GM23338 (cell line): ENCODE data around the gene TLE2. TPM values are rescaled to one million over a fixed set of nuclear protein-coding genes. Genes with fewer than 3 reads are reported as not detected.

ENCODE experiments used
- ATAC-seq: fragments of 200-7000 bp; cut with Tn5 transposase; 3 replicates; pipeline ENCODE4 v1.9.1; 2020
- DNase-seq: peaks from one replicate; pipeline ENCODE4 v3.0.0-alpha.2; 2015; ENCODE audit warnings: low spot score
- H2AFZ ChIP-seq: fragments of 200-600 bp; sonication (generic); 2 replicates; pipeline ENCODE4 v1.8.0; 2016; ENCODE audit warnings: antibody characterized with exemption, mild to moderate bottlenecking, moderate library complexity
- H3F3A ChIP-seq: fragments of 200-600 bp; sonication (generic); replicated peaks from 2 replicates; pipeline ENCODE4 v1.8.0; 2017; ENCODE audit warnings: antibody characterized with exemption, mixed run types, low read depth
- H3K27ac ChIP-seq: fragments of 200-600 bp; sonication (generic); 2 replicates; pipeline ENCODE4 v1.6.1; 2016; ENCODE audit warnings: low read depth
- H3K27me3 ChIP-seq: fragments of 200-600 bp; sonication (generic); 2 replicates; pipeline ENCODE4 v1.8.0; 2016; ENCODE audit warnings: mild to moderate bottlenecking, mixed run types, moderate library complexity; ENCODE audit not compliant: insufficient read depth
- H3K36me3 ChIP-seq: fragments of 200-600 bp; sonication (generic); 2 replicates; pipeline ENCODE4 v1.8.0; 2016; ENCODE audit warnings: mild to moderate bottlenecking; ENCODE audit not compliant: insufficient read depth
- H3K4me1 ChIP-seq: fragments of 200-600 bp; sonication (generic); 2 replicates; pipeline ENCODE4 v1.8.0; 2016; ENCODE audit warnings: mild to moderate bottlenecking, moderate library complexity; ENCODE audit not compliant: insufficient read depth
- H3K4me2 ChIP-seq: fragments of 200-600 bp; sonication (generic); 2 replicates; pipeline ENCODE4 v1.7.1; 2017; ENCODE audit warnings: mixed run types
- H3K4me3 ChIP-seq: fragments of 200-600 bp; sonication (generic); 2 replicates; pipeline ENCODE4 v1.6.1; 2016; ENCODE audit warnings: mixed run types
- H3K79me2 ChIP-seq: fragments of 200-600 bp; sonication (generic); replicated peaks from 2 replicates; pipeline ENCODE4 v1.8.0; 2017; ENCODE audit warnings: mild to moderate bottlenecking; ENCODE audit not compliant: insufficient read depth
- H3K9me2 ChIP-seq: fragments of 200-600 bp; sonication (generic); 2 replicates; pipeline ENCODE4 v1.8.0; 2017; ENCODE audit not compliant: insufficient read depth
- H4K20me1 ChIP-seq: fragments of 200-600 bp; sonication (generic); replicated peaks from 2 replicates; pipeline ENCODE4 v1.8.0; 2017; ENCODE audit warnings: mild to moderate bottlenecking; ENCODE audit not compliant: insufficient read depth
- H3K27ac Mint-ChIP-seq: 2 replicates; pipeline ENCODE4 v1.8.0; 2020; ENCODE audit warnings: inconsistent platforms, mild to moderate bottlenecking, moderate library complexity, mixed read lengths
- H3K27me3 Mint-ChIP-seq: 3 replicates; pipeline ENCODE4 v1.8.0; 2022; ENCODE audit warnings: low read depth, mild to moderate bottlenecking, moderate library complexity, mixed read lengths, inconsistent platforms; ENCODE audit not compliant: insufficient read depth, poor library complexity
- H3K36me3 Mint-ChIP-seq: 3 replicates; pipeline ENCODE4 v1.8.0; 2021; ENCODE audit warnings: low read depth, mild to moderate bottlenecking, inconsistent platforms, moderate library complexity, mixed read lengths
- H3K4me1 Mint-ChIP-seq: 3 replicates; pipeline ENCODE4 v1.8.0; 2020; ENCODE audit warnings: mild to moderate bottlenecking, inconsistent platforms, mixed read lengths
- H3K4me3 Mint-ChIP-seq: 3 replicates; pipeline ENCODE4 v1.8.0; 2021; ENCODE audit warnings: moderate library complexity, mild to moderate bottlenecking, inconsistent platforms, mixed read lengths
- H3K9me3 Mint-ChIP-seq: 3 replicates; pipeline ENCODE4 v1.8.0; 2020; ENCODE audit warnings: moderate library complexity, mild to moderate bottlenecking, inconsistent platforms, mixed read lengths
- CREB1 ChIP-seq: fragments of 250-450 bp; sonication (Bioruptor Pico); IDR thresholded peaks from 2 replicates; pipeline ENCODE4 v1.5.0; 2020; ENCODE audit warnings: low read depth, mild to moderate bottlenecking, moderate library complexity
- CTCF ChIP-seq, 2 experiments: fragments of 200-600 bp in 1 of 2; sonication (generic) in 1 of 2; conservative IDR thresholded peaks; 2 replicates each; pipeline versions ENCODE4 v1.5.1 to v1.6.1; 2016 to 2017; ENCODE audit warnings: antibody characterized with exemption in 2 of 2, low read depth in 2 of 2, mild to moderate bottlenecking in 2 of 2, moderate library complexity in 1 of 2
- ETS1 ChIP-seq: IDR thresholded peaks from 2 replicates; pipeline ENCODE4 v1.6.1; 2016; ENCODE audit warnings: antibody characterized with exemption
- EZH2 ChIP-seq: fragments of 200-600 bp; sonication (generic); IDR thresholded peaks from one replicate; pipeline ENCODE4 v1.8.0; 2017; ENCODE audit warnings: antibody characterized with exemption, mild to moderate bottlenecking, low read depth; ENCODE audit not compliant: unreplicated experiment
- EZH2phosphoT487 ChIP-seq: fragments of 200-600 bp; sonication (generic); IDR thresholded peaks from one replicate; pipeline ENCODE4 v1.8.1; 2018; ENCODE audit warnings: antibody characterized with exemption; ENCODE audit not compliant: unreplicated experiment
- JUNB ChIP-seq: IDR thresholded peaks from one replicate; pipeline ENCODE4 v1.6.1; 2016; ENCODE audit warnings: antibody characterized with exemption; ENCODE audit not compliant: unreplicated experiment
- POLR2AphosphoS5 ChIP-seq: IDR thresholded peaks from 2 replicates; pipeline ENCODE4 v1.6.1; 2016; ENCODE audit warnings: antibody characterized with exemption, low read depth
- REST ChIP-seq: IDR thresholded peaks from one replicate; pipeline ENCODE4 v1.6.1; 2018; ENCODE audit warnings: antibody characterized with exemption; ENCODE audit not compliant: unreplicated experiment
- STAT1 ChIP-seq: IDR thresholded peaks from one replicate; pipeline ENCODE4 v1.6.1; 2016; ENCODE audit warnings: antibody characterized with exemption; ENCODE audit not compliant: unreplicated experiment
- ZNF114 ChIP-seq: fragments of 250-450 bp; sonication (Bioruptor Pico); IDR thresholded peaks from 2 replicates; pipeline ENCODE4 v1.5.0; 2020; ENCODE audit warnings: mild to moderate bottlenecking, moderate library complexity
- ZNF331 ChIP-seq: fragments of 250-450 bp; sonication (Bioruptor Pico); IDR thresholded peaks from 2 replicates; pipeline ENCODE4 v1.5.0; 2020; ENCODE audit warnings: low read depth, mild to moderate bottlenecking, moderate library complexity
- ZNF462 ChIP-seq: fragments of 250-450 bp; sonication (Bioruptor Pico); IDR thresholded peaks from 2 replicates; pipeline ENCODE4 v1.5.0; 2020; ENCODE audit warnings: mild to moderate bottlenecking, moderate library complexity
- polyA plus RNA-seq: library from polyadenylated mRNA; unstranded; fragments of >200 nt; fragmentation: Nextera tagmentation; extraction: Ambion mirVana; gene quantifications from 2 replicates; pipeline ENCODE4 v1.2.1, GENCODE V29; 2016
- total RNA-seq: library from RNA; depleted of rRNA; stranded (reverse); fragments of >200 nt; shearing (Covaris generic); gene quantifications from 2 replicates; pipeline ENCODE4 v1.2.3, GENCODE V29; 2014

The TLE2 gene
- total and polyA plus RNA-seq, 2 experiments from 2014 or later, result 5.2 to 22.8 TPM

- H3K9me3 Mint-ChIP-seq, result no peaks in the 10 kb centered on the region
- H3F3A ChIP-seq, result 0 out of 2 replicates have a peak, but pooled peaks cover 3% of the 10 kb centered on the region
- no peak overlapping the region for H3K27ac Mint-ChIP-seq
- no peaks in the 10 kb centered on the region for H4K20me1 ChIP-seq
- peaks cover 7% of the 10 kb centered on the region for H3K27me3 Mint-ChIP-seq
- no peaks in the 10 kb centered on the region for H3K36me3 ChIP-seq
- no peak overlapping the region for H2AFZ ChIP-seq
- no peak overlapping the region for H3K4me3 ChIP-seq
- H3K4me1 ChIP-seq, result no peaks in the 10 kb centered on the region
- H3K4me3 Mint-ChIP-seq, result no peak overlapping the region
- no peaks in the 10 kb centered on the region for H3K9me2 ChIP-seq
- ATAC-seq (no peak), DNase-seq (no peak)
- TF ChIP-seq EZH2 (no peak), POLR2AphosphoS5 (no peak), CREB1 (CRISPR knock-in tag) (no peak), ZNF331 (CRISPR knock-in tag) (no peak), ETS1 (no peak), CTCF (conservative IDR thresholded peaks at IDR 0.05; ENCODE audit: low read depth in 2 of 2) (no peak), STAT1 (no peak), ZNF462 (CRISPR knock-in tag) (no peak), EZH2phosphoT487 (no peak), REST (no peak), JUNB (no peak), ZNF114 (CRISPR knock-in tag) (no peak)
- H3K79me2 ChIP-seq, result no peaks in the 10 kb centered on the region
- no peaks in the 10 kb centered on the region for H3K36me3 Mint-ChIP-seq
- no peaks in the 10 kb centered on the region for H3K27me3 ChIP-seq
- no peaks in the 10 kb centered on the region for H3K4me1 Mint-ChIP-seq
- H3K27ac ChIP-seq, result no peak overlapping the region
- H3K4me2 ChIP-seq, result no peak overlapping the region
These were observed 71.9 kb downstream of the TLE2 start for GRCh38 chr19:2957160-2957559.
